Suprapubic skin (tissue), 4 donors: ENCODE results near the gene DDC. TPM values are rescaled to one million over a fixed set of nuclear protein-coding genes. Genes with fewer than 3 reads are reported as not detected.

Experiments
- DNase-seq, 2 donors: peaks; one replicate each; pipeline ENCODE4 v3.0.0-alpha.2; 2019; ENCODE audit warnings: low spot score in 2 of 2
- H3K27ac ChIP-seq: fragments of 200-600 bp; sonication (generic); one replicate; pipeline ENCODE4 v1.5.1; 2019
- H3K27me3 ChIP-seq: fragments of 200-600 bp; sonication (generic); one replicate; pipeline ENCODE4 v1.5.1; 2019
- H3K36me3 ChIP-seq: fragments of 200-600 bp; sonication (generic); one replicate; pipeline ENCODE4 v1.5.1; 2019
- H3K4me1 ChIP-seq: fragments of 200-600 bp; sonication (generic); one replicate; pipeline ENCODE4 v1.5.1; 2019
- H3K4me3 ChIP-seq: fragments of 200-600 bp; sonication (generic); one replicate; pipeline ENCODE4 v1.5.1; 2019; ENCODE audit warnings: mild to moderate bottlenecking
- H3K9me3 ChIP-seq: fragments of 200-600 bp; sonication (generic); one replicate; pipeline ENCODE4 v1.5.1; 2019
- CTCF ChIP-seq, 2 donors: fragments of 200-600 bp in 1 of 2; fragments of 450-650 bp in 1 of 2; sonication (generic) in 1 of 2; IDR thresholded peaks; one replicate each; pipeline ENCODE4 v1.5.1; 2016 to 2019; ENCODE audit warnings: antibody characterized with exemption in 2 of 2, mild to moderate bottlenecking in 1 of 2, moderate library complexity in 1 of 2
- EP300 ChIP-seq: sonication (generic); formaldehyde crosslinking; IDR thresholded peaks from one replicate; pipeline ENCODE4 v1.6.1; 2017; ENCODE audit warnings: antibody characterized with exemption
- POLR2A ChIP-seq, 2 donors: fragments of 450-650 bp; IDR thresholded peaks; one replicate each; pipeline ENCODE4 v1.6.1; 2017; ENCODE audit warnings: antibody characterized with exemption in 2 of 2, mild to moderate bottlenecking in 2 of 2, moderate library complexity in 2 of 2
- POLR2AphosphoS5 ChIP-seq, 3 donors: sonication (generic); formaldehyde crosslinking; IDR thresholded peaks; one replicate each; pipeline ENCODE4 v1.6.1; 2017; ENCODE audit warnings: antibody characterized with exemption in 3 of 3
- WGBS: methylation state at CpG from one replicate; pipeline ENCODE4 v1.1.5; 2018; 5-methylcytosine and 5-hydroxymethylcytosine counted together
- total RNA-seq, 4 donors: library from RNA; depleted of rRNA; stranded (reverse); fragments of >200 nt; gene quantifications; one replicate each; pipeline ENCODE4 v1.1.0, GENCODE V29; 2016

The DDC gene
- total RNA-seq, 4 donors from 2014 or later = 1.6 to 3.6 TPM; not detected in 2

GRCh38 chr7:50508471-50508943 lies 56.7 kb downstream of the DDC start:
- no peak overlapping the region for H3K4me3 ChIP-seq
- TF ChIP-seq POLR2AphosphoS5 (IDR thresholded peaks at IDR 0.05) (no peak), POLR2A (IDR thresholded peaks at IDR 0.05) (no peak), EP300 (no peak), CTCF (IDR thresholded peaks at IDR 0.05) (no peak)
- no peak for DNase-seq
- no peaks in the 10 kb centered on the region for H3K27me3 ChIP-seq
- H3K27ac ChIP-seq = no peak overlapping the region
- 62% methylated on average over 5 of the region's 5 CpGs for WGBS
- peaks cover under 1% of the 10 kb centered on the region for H3K4me1 ChIP-seq
- H3K36me3 ChIP-seq = no peaks in the 10 kb centered on the region
- no peaks in the 10 kb centered on the region for H3K9me3 ChIP-seq

GRCh38 chr7:50507898-50508470 lies 57.2 kb downstream of the DDC start:
- no peak for DNase-seq
- H3K4me1 ChIP-seq = peaks cover 5% of the 10 kb centered on the region
- WGBS = 83% methylated on average over 6 of the region's 7 CpGs
- no peak overlapping the region for H3K4me3 ChIP-seq
- no peaks in the 10 kb centered on the region for H3K36me3 ChIP-seq
- no peaks in the 10 kb centered on the region for H3K9me3 ChIP-seq
- no peaks in the 10 kb centered on the region for H3K27me3 ChIP-seq
- H3K27ac ChIP-seq = no peak overlapping the region
- TF ChIP-seq CTCF (IDR thresholded peaks at IDR 0.05) (no peak), POLR2A (IDR thresholded peaks at IDR 0.05) (no peak), EP300 (no peak), POLR2AphosphoS5 (IDR thresholded peaks at IDR 0.05) (no peak)

GRCh38 chr7:50505553-50506210 lies 59.5 kb downstream of the DDC start:
- no peaks in the 10 kb centered on the region for H3K27me3 ChIP-seq
- 68% methylated on average over 6 of the region's 10 CpGs for WGBS
- no peaks in the 10 kb centered on the region for H3K9me3 ChIP-seq
- H3K36me3 ChIP-seq = no peaks in the 10 kb centered on the region
- no peak for DNase-seq
- peaks cover 12% of the 10 kb centered on the region for H3K4me1 ChIP-seq
- no peak overlapping the region for H3K4me3 ChIP-seq
- TF ChIP-seq POLR2AphosphoS5 (IDR thresholded peaks at IDR 0.05) (no peak), EP300 (no peak), CTCF (IDR thresholded peaks at IDR 0.05) (no peak), POLR2A (IDR thresholded peaks at IDR 0.05) (no peak)
- H3K27ac ChIP-seq = no peak overlapping the region

- TF ChIP-seq POLR2AphosphoS5 (IDR thresholded peaks at IDR 0.05) = no peak
- TF ChIP-seq CTCF (IDR thresholded peaks at IDR 0.05) = no peak
- TF ChIP-seq POLR2A (IDR thresholded peaks at IDR 0.05) = no peak
- Histone ChIP-seq H3K27me3 (no peaks in the 10 kb centered on the region), H3K4me1 (peaks cover 12% of the 10 kb centered on the region), H3K27ac (no peak overlapping the region), H3K36me3 (no peaks in the 10 kb centered on the region), H3K9me3 (no peaks in the 10 kb centered on the region), H3K4me3 (no peak overlapping the region)
- DNase-seq = no peak
- WGBS = 84% methylated on average over 12 of the region's 12 CpGs
These were observed 60.3 kb downstream of the DDC start for GRCh38 chr7:50504646-50505546.

GRCh38 chr7:50502947-50503346 lies 62.3 kb downstream of the DDC start:
- H3K27me3 ChIP-seq = no peaks in the 10 kb centered on the region
- H3K4me1 ChIP-seq = peaks cover 15% of the 10 kb centered on the region
- no peaks in the 10 kb centered on the region for H3K9me3 ChIP-seq
- H3K36me3 ChIP-seq = no peaks in the 10 kb centered on the region
- TF ChIP-seq POLR2AphosphoS5 (IDR thresholded peaks at IDR 0.05) (no peak), EP300 (no peak), POLR2A (IDR thresholded peaks at IDR 0.05) (no peak), CTCF (IDR thresholded peaks at IDR 0.05) (no peak)
- H3K4me3 ChIP-seq = no peak overlapping the region
- H3K27ac ChIP-seq = peak overlapping the region; percentile 71
- 69% methylated on average over 5 of the region's 5 CpGs for WGBS
- DNase-seq = no peak
